ENCODE data around the gene OR2S2.

The OR2S2 gene

DNA sequence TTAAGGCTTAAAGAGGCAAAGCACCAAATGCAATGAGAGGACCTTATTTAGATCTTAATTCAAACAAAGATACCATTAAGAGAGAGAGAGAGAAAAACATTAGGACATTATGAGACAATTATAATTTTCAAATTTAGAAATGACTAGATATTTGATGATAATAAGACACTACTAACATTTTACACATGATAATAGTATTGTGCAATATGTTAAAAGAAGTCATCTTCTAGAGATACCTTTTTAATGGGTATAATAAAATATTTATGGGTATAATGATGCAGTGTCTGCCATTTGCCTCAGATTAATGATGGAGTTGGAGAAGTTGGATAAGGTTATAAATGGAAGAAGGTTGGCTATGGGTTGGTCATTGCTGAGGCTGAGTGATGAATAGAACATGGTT, 27.4 kb downstream of the OR2S2 start:
- Histone ChIP-seq H3K27ac (no peak overlapping the region), H3K4me3 (ENCODE audit: low read depth in 1 of 2, low read length in 1 of 2) (no peak overlapping the region), H3K4me1 (ENCODE audit: control insufficient read depth in 1 of 2, insufficient read depth in 1 of 2, low read depth in 1 of 2, low read length in 1 of 2) (no peaks in the 10 kb centered on the region), H3K36me3 (no peaks in the 10 kb centered on the region), H3K9me3 (no peaks in the 10 kb centered on the region), H3K27me3 (no peaks in the 10 kb centered on the region)
- TF ChIP-seq, protein P1, sequence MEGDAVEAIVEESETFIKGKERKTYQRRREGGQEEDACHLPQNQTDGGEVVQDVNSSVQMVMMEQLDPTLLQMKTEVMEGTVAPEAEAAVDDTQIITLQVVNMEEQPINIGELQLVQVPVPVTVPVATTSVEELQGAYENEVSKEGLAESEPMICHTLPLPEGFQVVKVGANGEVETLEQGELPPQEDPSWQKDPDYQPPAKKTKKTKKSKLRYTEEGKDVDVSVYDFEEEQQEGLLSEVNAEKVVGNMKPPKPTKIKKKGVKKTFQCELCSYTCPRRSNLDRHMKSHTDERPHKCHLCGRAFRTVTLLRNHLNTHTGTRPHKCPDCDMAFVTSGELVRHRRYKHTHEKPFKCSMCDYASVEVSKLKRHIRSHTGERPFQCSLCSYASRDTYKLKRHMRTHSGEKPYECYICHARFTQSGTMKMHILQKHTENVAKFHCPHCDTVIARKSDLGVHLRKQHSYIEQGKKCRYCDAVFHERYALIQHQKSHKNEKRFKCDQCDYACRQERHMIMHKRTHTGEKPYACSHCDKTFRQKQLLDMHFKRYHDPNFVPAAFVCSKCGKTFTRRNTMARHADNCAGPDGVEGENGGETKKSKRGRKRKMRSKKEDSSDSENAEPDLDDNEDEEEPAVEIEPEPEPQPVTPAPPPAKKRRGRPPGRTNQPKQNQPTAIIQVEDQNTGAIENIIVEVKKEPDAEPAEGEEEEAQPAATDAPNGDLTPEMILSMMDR (IDR thresholded peaks at IDR 0.05): no peak

DNA sequence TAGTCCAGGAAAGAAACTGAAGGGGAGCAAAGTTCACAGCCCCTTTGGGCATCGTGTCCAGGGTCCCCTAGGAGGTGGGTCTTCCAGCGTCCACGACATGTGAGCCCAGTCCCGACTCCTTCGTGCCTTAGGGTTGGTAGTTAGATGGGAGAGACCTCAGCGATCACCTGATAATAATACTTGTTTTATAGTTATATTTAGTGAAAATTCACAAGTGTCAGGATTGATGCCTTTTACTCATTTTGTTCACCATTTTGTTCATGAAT, 28.6 kb downstream of the OR2S2 start:
- H3K27me3 ChIP-seq: no peaks in the 10 kb centered on the region
- no peak overlapping the region for H3K27ac ChIP-seq

DNA sequence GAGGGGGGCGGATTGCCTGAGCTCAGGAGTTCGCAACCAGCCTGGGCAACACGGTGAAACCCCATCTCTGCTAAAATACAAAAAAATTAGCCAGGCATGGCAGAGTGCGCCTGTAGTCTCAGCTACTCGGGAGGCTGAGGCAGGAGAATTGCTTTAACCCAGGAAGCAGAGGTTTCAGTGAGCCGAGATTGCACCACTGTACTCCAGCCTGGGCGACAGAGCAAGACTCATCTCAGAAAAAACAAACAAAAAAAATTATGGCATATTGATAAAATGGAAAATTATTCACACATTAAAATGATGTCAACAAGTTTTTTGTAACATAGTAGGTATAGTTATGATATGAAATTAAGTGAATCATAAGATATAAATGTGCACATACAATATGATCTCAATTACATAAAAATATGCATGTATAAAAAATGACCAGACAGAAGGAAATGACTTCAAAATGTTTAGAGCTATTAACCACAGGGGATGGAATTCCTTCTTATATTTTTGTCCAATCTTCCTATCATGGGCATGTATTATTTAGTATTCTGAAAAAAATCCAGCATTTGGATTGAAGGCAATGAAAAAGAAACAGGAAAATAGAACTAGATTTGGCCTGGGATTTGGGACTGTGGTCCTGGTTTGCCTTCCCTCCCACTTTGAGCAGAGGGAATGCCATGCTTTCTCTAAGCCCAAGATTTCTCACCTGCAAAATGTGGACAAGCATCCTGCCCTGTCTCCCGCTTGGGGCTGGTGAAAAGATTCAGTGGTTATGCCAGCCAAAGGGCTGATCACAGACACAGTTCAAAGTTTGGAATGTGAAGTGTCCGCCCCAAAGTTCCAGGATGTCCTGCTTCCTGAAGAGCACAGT, 29.1 kb downstream of the OR2S2 start:
- Histone ChIP-seq H3K4me1 (ENCODE audit: control insufficient read depth in 1 of 2, insufficient read depth in 1 of 2, low read depth in 1 of 2, low read length in 1 of 2) (no peaks in the 10 kb centered on the region), H3K27ac (no peak overlapping the region)

More for the DNA sequence above, 28.6 kb downstream of the OR2S2 start:
- Histone ChIP-seq H3K9me3 (no peaks in the 10 kb centered on the region), H3K4me3 (ENCODE audit: low read depth in 1 of 2, low read length in 1 of 2) (no peak overlapping the region), H3K4me1 (ENCODE audit: control insufficient read depth in 1 of 2, insufficient read depth in 1 of 2, low read depth in 1 of 2, low read length in 1 of 2) (no peaks in the 10 kb centered on the region), H3K36me3 (no peaks in the 10 kb centered on the region)
- TF ChIP-seq, protein P1 (IDR thresholded peaks at IDR 0.05): no peak

DNA sequence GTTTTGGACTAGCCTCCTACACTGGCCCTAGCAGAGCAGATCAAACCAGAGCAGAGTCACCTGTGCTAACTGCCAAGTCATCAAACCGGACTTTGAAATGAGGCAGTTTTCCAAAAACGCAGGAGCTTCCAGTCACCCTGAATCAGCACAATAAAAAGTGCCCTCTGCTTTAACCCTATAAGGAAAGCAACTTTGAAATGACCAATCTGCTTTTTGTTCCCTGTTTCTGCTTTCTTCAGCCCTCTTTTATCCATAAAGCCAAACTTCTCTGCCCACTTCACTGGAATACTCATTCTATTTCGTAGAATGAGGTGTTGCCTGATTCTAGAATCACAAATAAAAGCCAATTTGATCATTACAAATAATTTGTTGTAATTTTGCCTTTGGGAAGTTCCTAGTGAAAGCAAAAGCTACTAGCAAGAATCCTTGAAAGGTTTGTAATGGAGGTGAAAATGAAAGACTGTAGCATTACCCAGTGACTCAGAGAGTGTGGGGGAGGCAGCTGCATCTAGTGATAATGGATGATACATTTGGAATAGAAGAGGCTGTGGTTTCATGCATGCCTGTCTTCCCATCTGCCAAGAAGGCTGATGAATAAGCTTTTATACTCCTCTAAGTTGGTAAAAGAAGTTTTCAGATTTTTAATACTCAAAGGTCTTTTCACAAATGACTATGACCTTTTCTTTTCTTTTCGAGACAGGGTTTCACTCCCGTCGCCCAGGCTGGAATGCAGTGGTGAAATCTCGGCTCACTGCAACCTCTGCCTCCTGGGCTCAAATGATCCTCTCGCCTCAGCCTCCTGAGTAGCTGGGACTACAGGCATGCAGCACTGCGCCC, 33.8 kb downstream of the OR2S2 start:
- H3K4me3 ChIP-seq (ENCODE audit: low read depth in 1 of 2, low read length in 1 of 2): no peak overlapping the region

More for the DNA sequence above, 29.1 kb downstream of the OR2S2 start:
- Histone ChIP-seq H3K36me3 (no peaks in the 10 kb centered on the region), H3K27me3 (no peaks in the 10 kb centered on the region), H3K4me3 (ENCODE audit: low read depth in 1 of 2, low read length in 1 of 2) (no peak overlapping the region), H3K9me3 (no peaks in the 10 kb centered on the region)
- TF ChIP-seq, protein P1 (IDR thresholded peaks at IDR 0.05): no peak

DNA sequence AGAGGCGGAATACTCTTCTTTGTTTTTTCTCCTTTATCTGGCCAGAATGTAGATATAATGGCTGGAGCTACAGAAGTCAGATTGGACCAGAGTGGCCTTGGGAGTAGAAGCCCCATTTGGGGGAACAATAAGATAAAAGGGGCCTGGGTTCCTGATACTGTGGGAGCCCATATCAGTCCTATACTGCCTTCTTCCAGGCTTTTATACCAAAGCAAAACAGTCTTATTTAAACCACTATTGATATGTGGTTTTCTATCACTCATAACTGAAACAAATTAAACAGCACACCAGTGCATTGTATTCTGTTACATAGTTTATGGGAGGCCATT, 34.4 kb downstream of the OR2S2 start:
- Histone ChIP-seq H3K27me3 (no peaks in the 10 kb centered on the region), H3K9me3 (no peaks in the 10 kb centered on the region), H3K4me3 (ENCODE audit: low read depth in 1 of 2, low read length in 1 of 2) (no peak overlapping the region), H3K27ac (no peak overlapping the region), H3K4me1 (ENCODE audit: control insufficient read depth in 1 of 2, insufficient read depth in 1 of 2, low read depth in 1 of 2, low read length in 1 of 2) (no peaks in the 10 kb centered on the region), H3K36me3 (no peaks in the 10 kb centered on the region)
- TF ChIP-seq, protein P1 (IDR thresholded peaks at IDR 0.05): no peak

More for the DNA sequence above, 33.8 kb downstream of the OR2S2 start:
- Histone ChIP-seq H3K9me3 (no peaks in the 10 kb centered on the region), H3K36me3 (no peaks in the 10 kb centered on the region), H3K4me1 (ENCODE audit: control insufficient read depth in 1 of 2, insufficient read depth in 1 of 2, low read depth in 1 of 2, low read length in 1 of 2) (no peaks in the 10 kb centered on the region), H3K27ac (no peak overlapping the region), H3K27me3 (no peaks in the 10 kb centered on the region)
- TF ChIP-seq, protein P1 (IDR thresholded peaks at IDR 0.05): no peak
